GM12878 (cell line): ENCODE data around the gene LIM2. TPM values are rescaled to one million over a fixed set of nuclear protein-coding genes. Genes with fewer than 3 reads are reported as not detected.

Experiments
- ATAC-seq: fragments of 200-7000 bp; cut with Tn5 transposase; 3 replicates; pipeline ENCODE4 v1.9.1; 2020; ENCODE audit warnings: mild to moderate bottlenecking, moderate library complexity
- BruUV-seq: library from RNA; stranded (reverse); fragments of 400-500 nt; replicated peaks from 2 replicates; lab custom pipeline; 2021; lab: Mats Ljungman, UMichigan
- CTCF ChIA-PET: fragments of 300-600 bp; sonication (Branson Sonifier 250); formaldehyde crosslinking; extraction: SDS; loops from one replicate; lab custom pipeline; 2021; ENCODE audit warnings: inconsistent platforms; lab: Yijun Ruan, JAX
- POLR2A ChIA-PET: fragments of 350-600 bp; formaldehyde crosslinking; extraction: SDS; loops from one replicate; lab custom pipeline; 2021; ENCODE audit warnings: inconsistent platforms; lab: Charles Lee
- RAD21 ChIA-PET: fragments of 300-600 bp; sonication (Branson Sonifier 250); formaldehyde crosslinking; loops from one replicate; lab custom pipeline; 2023; ENCODE audit warnings: antibody characterized with exemption; ENCODE audit not compliant: unreplicated experiment; lab: Charles Lee
- SMC1A ChIA-PET: fragments of 300-600 bp; sonication (Branson Sonifier 250); formaldehyde crosslinking; loops from one replicate; lab custom pipeline; 2023; ENCODE audit not compliant: unreplicated experiment, uncharacterized antibody; lab: Charles Lee
- DNase-seq: peaks from one replicate; pipeline ENCODE4 v3.0.0-alpha.2; 2011; ENCODE audit warnings: low read depth, low spot score
- FAIRE-seq: peaks from 3 replicates; lab custom pipeline; 2011; peaks lifted over from hg19 to GRCh38; lab: Jason Lieb, UNC
- H2AFZ ChIP-seq: 2 replicates; pipeline ENCODE4 v1.6.0; 2011; ENCODE audit warnings: low read depth, low read length, control low read depth; ENCODE audit not compliant: control insufficient read depth
- H3K27ac ChIP-seq: 2 replicates; pipeline ENCODE4 v1.5.1; 2011; ENCODE audit warnings: control low read depth; ENCODE audit not compliant: control insufficient read depth, insufficient read depth
- H3K27me3 ChIP-seq, 2 experiments: replicated peaks in 1 of 2; 2 replicates each; pipeline versions ENCODE4 v1.6.0 to v1.6.1; 2011; ENCODE audit warnings: low read length in 1 of 2; ENCODE audit not compliant: control insufficient read depth in 2 of 2, insufficient read depth in 2 of 2
- H3K36me3 ChIP-seq, 2 experiments: 2 replicates each; pipeline ENCODE4 v1.5.1; 2011; ENCODE audit warnings: low read length in 1 of 2; ENCODE audit not compliant: control insufficient read depth in 2 of 2, insufficient read depth in 2 of 2
- H3K4me1 ChIP-seq: 2 replicates; pipeline ENCODE4 v1.6.1; 2011; ENCODE audit warnings: mild to moderate bottlenecking, low read length, moderate library complexity, mixed read lengths; ENCODE audit not compliant: control insufficient read depth, insufficient read depth
- H3K4me2 ChIP-seq: 2 replicates; pipeline ENCODE4 v1.6.0; 2011; ENCODE audit warnings: control low read depth; ENCODE audit not compliant: control insufficient read depth, insufficient read depth
- H3K4me3 ChIP-seq: fragments of 200-600 bp; sonication (generic); 2 replicates; pipeline ENCODE4 v1.5.1; 2016
- H3K79me2 ChIP-seq: 2 replicates; pipeline ENCODE4 v1.6.0; 2011; ENCODE audit warnings: low read length; ENCODE audit not compliant: control insufficient read depth, insufficient read depth
- H3K9ac ChIP-seq: 2 replicates; pipeline ENCODE4 v1.8.0; 2011; ENCODE audit warnings: low read length, control low read depth, mixed read lengths; ENCODE audit not compliant: control insufficient read depth, insufficient read depth
- H3K9me3 ChIP-seq: replicated peaks from 3 replicates; pipeline ENCODE4 v1.5.1; 2011; ENCODE audit warnings: mild to moderate bottlenecking, low read length; ENCODE audit not compliant: control insufficient read depth, insufficient read depth
- H4K20me1 ChIP-seq: 2 replicates; pipeline ENCODE4 v1.6.0; 2011; ENCODE audit not compliant: control insufficient read depth, insufficient read depth
- CBFB ChIP-seq: IDR thresholded peaks from 2 replicates; pipeline ENCODE4 v1.6.1; 2016; ENCODE audit warnings: antibody characterized with exemption, low read depth
- EP300 ChIP-seq, 2 experiments: fragments of 150-350 bp in 1 of 2; IDR thresholded peaks; 2 replicates each; pipeline ENCODE4 v1.6.1; 2011 to 2012; ENCODE audit warnings: low read depth in 2 of 2, low read length in 2 of 2, borderline replicate concordance in 1 of 2, improper control_type of control experiment in 1 of 2, inconsistent platforms in 1 of 2; ENCODE audit not compliant: control insufficient read depth in 1 of 2
- FOXM1 ChIP-seq: IDR thresholded peaks from 2 replicates; pipeline ENCODE4 v1.6.1; 2012; ENCODE audit warnings: low read depth, mild to moderate bottlenecking, inconsistent platforms, low read length, moderate library complexity
- MYB ChIP-seq: fragments of 150-350 bp; IDR thresholded peaks from 2 replicates; pipeline ENCODE4 v1.6.1; 2014; ENCODE audit warnings: mild to moderate bottlenecking, low read depth, low read length, borderline replicate concordance
- MYC ChIP-seq: IDR thresholded peaks from 2 replicates; pipeline ENCODE4 v1.6.1; 2011; ENCODE audit warnings: mild to moderate bottlenecking, low read length, moderate library complexity, inconsistent platforms; ENCODE audit not compliant: insufficient read depth, insufficient replicate concordance, insufficient read length, severe bottlenecking
- POU2F2 ChIP-seq: IDR thresholded peaks from 3 replicates; pipeline ENCODE4 v1.6.1; 2011; ENCODE audit warnings: low read depth, mild to moderate bottlenecking, low read length, borderline replicate concordance
- SIX5 ChIP-seq: IDR thresholded peaks from 2 replicates; pipeline ENCODE4 v1.6.1; 2011; ENCODE audit warnings: mild to moderate bottlenecking, low read depth, low read length, moderate library complexity; ENCODE audit not compliant: severe bottlenecking
- TARDBP ChIP-seq: IDR thresholded peaks from 2 replicates; pipeline ENCODE4 v1.6.1; 2016; ENCODE audit warnings: borderline replicate concordance
- ZNF622 ChIP-seq: fragments of 450-650 bp; IDR thresholded peaks from 2 replicates; pipeline ENCODE4 v1.6.1; 2017; ENCODE audit warnings: mild to moderate bottlenecking, inconsistent platforms
- whole genome bisulfite sequencing: methylation state at CpG from one replicate; pipeline ENCODE4 v1.1.6; 2016; ENCODE audit warnings: low lambda C conversion rate; ENCODE audit not compliant: insufficient replicate concordance, insufficient coverage; ENCODE audit errors: missing lambda C conversion rate; 5-methylcytosine and 5-hydroxymethylcytosine counted together
- in situ Hi-C: fragments of 300-500 bp; cut with MboI; formaldehyde crosslinking; loops from 9 replicates; pipeline ENCODE4 v1.14.3; 2018; ENCODE audit warnings: mixed read lengths
- intact Hi-C: fragments of 100-400 bp; cut with micrococcal nuclease; formaldehyde crosslinking; loops from one replicate; pipeline ENCODE4 v1.14.2; 2022; ENCODE audit not compliant: unreplicated experiment
- polyA plus RNA-seq, 11 experiments: library from polyadenylated mRNA; depleted of rRNA in 4 of 11; unstranded in 6 of 11; stranded (reverse) in 5 of 11; fragments of >200 nt; fragmentation: Nextera tagmentation in 4 of 11; fragmentation: Illumina TruSeq in 1 of 11; extraction: Ambion mirVana in 4 of 11; extraction: Trizol in 1 of 11; gene quantifications; 1 replicate in 1 of 11; 2 replicates in 10 of 11; pipeline versions ENCODE4 v1.2.1 to v1.2.3, GENCODE V29; 2011 to 2016; ENCODE audit warnings: inconsistent platforms in 2 of 11, missing spikeins in 2 of 11, low read depth in 1 of 11
- total RNA-seq, 4 experiments: library from RNA; depleted of rRNA in 3 of 4; stranded (reverse); fragments of >200 nt in 3 of 4; fragmentation: Illumina TruSeq in 1 of 4; extraction: Trizol in 1 of 4; gene quantifications; 2 replicates each; pipeline versions ENCODE4 v1.2.1 to v1.2.3, GENCODE V29; 2013 to 2021
- TF ChIP-seq, protein P1 (sequence below): fragments of 450-650 bp; IDR thresholded peaks from 2 replicates; pipeline ENCODE4 v1.6.1; 2018; ENCODE audit warnings: mild to moderate bottlenecking, low read depth, moderate library complexity; ENCODE audit not compliant: partially characterized antibody
- TF ChIP-seq, protein P2 (sequence below): IDR thresholded peaks from 2 replicates; pipeline ENCODE4 v1.6.1; 2011; ENCODE audit warnings: borderline replicate concordance, low read depth, mild to moderate bottlenecking, moderate library complexity, mixed read lengths, low read length; ENCODE audit not compliant: insufficient read depth; ENCODE audit errors: extremely low read length

The LIM2 gene
- total and polyA plus RNA-seq, 10 of the 15 experiments (the other 5 are each of a cell fraction or from before 2014, with no cell fraction given): not detected

DNA sequence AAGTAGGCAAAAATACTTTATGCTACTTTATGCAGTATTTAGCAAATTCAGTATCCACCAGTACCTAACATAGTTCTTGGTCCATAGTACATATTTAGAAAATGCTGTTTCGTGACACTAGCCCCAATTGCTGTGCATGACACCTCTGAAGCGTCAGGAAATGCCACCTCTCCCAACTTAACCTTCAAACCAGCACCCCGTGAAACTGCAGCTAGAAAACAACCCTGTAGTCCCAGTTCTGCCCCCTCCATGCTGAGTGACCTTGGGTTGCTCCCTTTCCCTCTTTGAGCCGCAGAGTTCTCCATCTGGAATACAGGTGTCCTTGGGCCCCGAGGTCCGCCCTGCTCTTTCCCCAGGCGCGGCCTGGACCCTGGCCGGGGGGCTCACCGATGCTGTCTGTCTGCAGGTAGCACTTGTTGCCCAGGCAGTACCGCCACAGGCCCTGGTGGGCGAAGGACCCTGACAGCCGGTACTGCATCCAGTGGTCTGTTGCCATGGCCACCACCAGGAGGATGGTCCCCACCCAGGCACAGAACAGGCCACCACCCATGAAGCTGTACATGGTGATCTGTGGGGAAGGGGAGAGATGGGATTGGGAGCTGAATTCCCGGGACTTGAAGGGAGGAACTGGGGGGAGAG lies 773 bp downstream of the LIM2 start:
- Histone ChIP-seq H3K27me3 (no peaks in the 10 kb centered on the region), H3K9me3 (no peaks in the 10 kb centered on the region), H3K36me3 (no peaks in the 10 kb centered on the region), H4K20me1 (no peaks in the 10 kb centered on the region), H3K79me2 (no peaks in the 10 kb centered on the region), H3K4me2 (no peak overlapping the region), H3K4me1 (peaks cover 9% of the 10 kb centered on the region), H3K9ac (no peak overlapping the region), H3K4me3 (no peak overlapping the region), H3K27ac (no peak overlapping the region), H2AFZ (no peak overlapping the region)
- ATAC-seq (no peak), FAIRE-seq (no peak), DNase-seq (no peak)
- TF ChIP-seq, protein P1, sequence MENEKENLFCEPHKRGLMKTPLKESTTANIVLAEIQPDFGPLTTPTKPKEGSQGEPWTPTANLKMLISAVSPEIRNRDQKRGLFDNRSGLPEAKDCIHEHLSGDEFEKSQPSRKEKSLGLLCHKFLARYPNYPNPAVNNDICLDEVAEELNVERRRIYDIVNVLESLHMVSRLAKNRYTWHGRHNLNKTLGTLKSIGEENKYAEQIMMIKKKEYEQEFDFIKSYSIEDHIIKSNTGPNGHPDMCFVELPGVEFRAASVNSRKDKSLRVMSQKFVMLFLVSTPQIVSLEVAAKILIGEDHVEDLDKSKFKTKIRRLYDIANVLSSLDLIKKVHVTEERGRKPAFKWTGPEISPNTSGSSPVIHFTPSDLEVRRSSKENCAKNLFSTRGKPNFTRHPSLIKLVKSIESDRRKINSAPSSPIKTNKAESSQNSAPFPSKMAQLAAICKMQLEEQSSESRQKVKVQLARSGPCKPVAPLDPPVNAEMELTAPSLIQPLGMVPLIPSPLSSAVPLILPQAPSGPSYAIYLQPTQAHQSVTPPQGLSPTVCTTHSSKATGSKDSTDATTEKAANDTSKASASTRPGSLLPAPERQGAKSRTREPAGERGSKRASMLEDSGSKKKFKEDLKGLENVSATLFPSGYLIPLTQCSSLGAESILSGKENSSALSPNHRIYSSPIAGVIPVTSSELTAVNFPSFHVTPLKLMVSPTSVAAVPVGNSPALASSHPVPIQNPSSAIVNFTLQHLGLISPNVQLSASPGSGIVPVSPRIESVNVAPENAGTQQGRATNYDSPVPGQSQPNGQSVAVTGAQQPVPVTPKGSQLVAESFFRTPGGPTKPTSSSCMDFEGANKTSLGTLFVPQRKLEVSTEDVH: no peak
- no peak for TF ChIP-seq TARDBP
- no peak for TF ChIP-seq MYB
- TF ChIP-seq SIX5: no peak
- no peak for TF ChIP-seq ZNF622
- TF ChIP-seq, protein P2, sequence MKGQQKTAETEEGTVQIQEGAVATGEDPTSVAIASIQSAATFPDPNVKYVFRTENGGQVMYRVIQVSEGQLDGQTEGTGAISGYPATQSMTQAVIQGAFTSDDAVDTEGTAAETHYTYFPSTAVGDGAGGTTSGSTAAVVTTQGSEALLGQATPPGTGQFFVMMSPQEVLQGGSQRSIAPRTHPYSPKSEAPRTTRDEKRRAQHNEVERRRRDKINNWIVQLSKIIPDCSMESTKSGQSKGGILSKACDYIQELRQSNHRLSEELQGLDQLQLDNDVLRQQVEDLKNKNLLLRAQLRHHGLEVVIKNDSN: no peak
- TF ChIP-seq MYC: no peak
- no peak for TF ChIP-seq FOXM1
- TF ChIP-seq POU2F2: no peak
- no peak for TF ChIP-seq EP300 (IDR thresholded peaks at IDR 0.05; ENCODE audit: borderline replicate concordance in 1 of 2, control insufficient read depth in 1 of 2, low read depth in 2 of 2, low read length in 2 of 2)
- no peak for TF ChIP-seq CBFB
- POLR2A ChIA-PET: interaction anchor here (1.0 kb wide), 1 partner anchor 30 kb away, joined by 3 read pairs; the partner anchor contains the start of gene SIGLEC10
- no TSS peak for BruUV-seq
- SMC1A ChIA-PET: no interaction called here
- CTCF ChIA-PET: interaction anchor here (0.8 kb wide), 1 partner anchor 30 kb away, joined by 3 read pairs; the partner anchor contains the start of gene SIGLEC10
- intact Hi-C loops (no loop called here), in situ Hi-C loops (loop anchor here (25.0 kb wide), 1 partner anchor 1150 kb away; the partner anchor contains the start of gene ZNF808)
- 65% methylated on average over 14 of the region's 14 CpGs for WGBS
- RAD21 ChIA-PET: no interaction called here
